ENCODE measurements around the gene TMEM151B.

GRCh38 chr6:44333942-44334341 lies 63.7 kb downstream of the TMEM151B start:
- TF ChIP-seq EZH2 (IDR thresholded peaks at IDR 0.05; ENCODE audit: borderline replicate concordance, low read depth, low read length, poor library complexity, severe bottlenecking) (no peak), CTCF (conservative IDR thresholded peaks at IDR 0.05; ENCODE audit: low read depth, low read length) (no peak)
